Thyroid gland (tissue), 4 donors: ENCODE data around the gene DNER. TPM values are rescaled to one million over a fixed set of nuclear protein-coding genes. Genes with fewer than 3 reads are reported as not detected.

Source experiments
- DNase-seq, 2 donors: peaks; one replicate each; pipeline ENCODE4 v3.0.0-alpha.2; 2019
- H3K27ac ChIP-seq, 3 donors: fragments of 200-600 bp; sonication (generic); 1 replicate in 2 of 3; 2 replicates in 1 of 3; pipeline ENCODE4 v1.5.1; 2016 to 2019; ENCODE audit warnings: mild to moderate bottlenecking in 1 of 3, moderate library complexity in 1 of 3
- H3K27me3 ChIP-seq: fragments of 200-600 bp; sonication (generic); one replicate; pipeline ENCODE4 v1.5.1; 2019
- H3K36me3 ChIP-seq, 2 donors: fragments of 200-600 bp; sonication (generic); one replicate each; pipeline ENCODE4 v1.5.1; 2016 to 2019
- H3K4me1 ChIP-seq, 2 donors: fragments of 200-600 bp; sonication (generic); one replicate each; pipeline ENCODE4 v1.5.1; 2017 to 2019
- H3K4me3 ChIP-seq, 3 donors: fragments of 200-600 bp; sonication (generic); replicated peaks in 1 of 3; 1 replicate in 2 of 3; 2 replicates in 1 of 3; pipeline ENCODE4 v1.5.1; 2016; ENCODE audit warnings: mild to moderate bottlenecking in 1 of 3
- H3K9me3 ChIP-seq: fragments of 200-600 bp; sonication (generic); one replicate; pipeline ENCODE4 v1.5.1; 2017
- POLR2A ChIP-seq, 2 donors: fragments of 450-650 bp; IDR thresholded peaks; one replicate each; pipeline ENCODE4 v1.6.1; 2017; ENCODE audit warnings: antibody characterized with exemption in 2 of 2, mild to moderate bottlenecking in 2 of 2, moderate library complexity in 1 of 2
- WGBS, 2 donors: methylation state at CpG; one replicate each; pipeline ENCODE4 v1.1.5; 2017; 5-methylcytosine and 5-hydroxymethylcytosine counted together
- intact Hi-C: fragments of 100-400 bp; cut with DNase I; formaldehyde crosslinking; loops from one replicate; pipeline ENCODE4 v1.15.1; 2023
- total RNA-seq, 4 donors: library from RNA; depleted of rRNA; stranded (reverse); fragments of >200 nt; gene quantifications; one replicate each; pipeline ENCODE4 v1.2.3, GENCODE V29; 2016
- TF ChIP-seq, protein P1 (sequence below), 6 experiments: fragments of 200-600 bp in 3 of 6; fragments of 450-650 bp in 3 of 6; sonication (generic) in 3 of 6; IDR thresholded peaks; one replicate each; pipeline ENCODE4 v1.5.1; 2016 to 2019; ENCODE audit warnings: antibody characterized with exemption in 6 of 6, mild to moderate bottlenecking in 2 of 6, inconsistent platforms in 1 of 6, moderate library complexity in 1 of 6

The DNER gene
- total RNA-seq, 4 donors from 2014 or later: 0.13 to 0.93 (median 0.42) TPM; not detected in 1

DNA sequence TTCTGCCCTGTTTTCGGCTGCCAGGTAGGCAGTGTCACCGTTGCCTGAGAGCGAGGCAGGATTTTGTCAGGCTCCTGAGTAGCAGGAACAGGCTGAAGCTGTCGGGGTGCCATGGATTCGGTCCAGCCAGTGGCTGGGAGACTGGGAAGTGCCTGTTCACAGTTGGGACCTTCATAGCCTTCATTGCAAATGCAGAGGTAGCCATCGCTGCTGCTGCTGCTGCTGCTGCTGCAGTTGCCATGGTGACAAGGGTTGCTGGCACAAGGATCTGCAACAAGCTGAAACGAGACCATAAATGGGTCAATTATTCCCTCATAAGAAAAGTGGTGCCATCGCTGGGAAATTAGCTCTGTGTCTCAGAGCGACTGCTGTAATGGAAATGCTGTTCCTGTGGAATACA, 122.7 kb downstream of the DNER start:
- TF ChIP-seq, protein P1, sequence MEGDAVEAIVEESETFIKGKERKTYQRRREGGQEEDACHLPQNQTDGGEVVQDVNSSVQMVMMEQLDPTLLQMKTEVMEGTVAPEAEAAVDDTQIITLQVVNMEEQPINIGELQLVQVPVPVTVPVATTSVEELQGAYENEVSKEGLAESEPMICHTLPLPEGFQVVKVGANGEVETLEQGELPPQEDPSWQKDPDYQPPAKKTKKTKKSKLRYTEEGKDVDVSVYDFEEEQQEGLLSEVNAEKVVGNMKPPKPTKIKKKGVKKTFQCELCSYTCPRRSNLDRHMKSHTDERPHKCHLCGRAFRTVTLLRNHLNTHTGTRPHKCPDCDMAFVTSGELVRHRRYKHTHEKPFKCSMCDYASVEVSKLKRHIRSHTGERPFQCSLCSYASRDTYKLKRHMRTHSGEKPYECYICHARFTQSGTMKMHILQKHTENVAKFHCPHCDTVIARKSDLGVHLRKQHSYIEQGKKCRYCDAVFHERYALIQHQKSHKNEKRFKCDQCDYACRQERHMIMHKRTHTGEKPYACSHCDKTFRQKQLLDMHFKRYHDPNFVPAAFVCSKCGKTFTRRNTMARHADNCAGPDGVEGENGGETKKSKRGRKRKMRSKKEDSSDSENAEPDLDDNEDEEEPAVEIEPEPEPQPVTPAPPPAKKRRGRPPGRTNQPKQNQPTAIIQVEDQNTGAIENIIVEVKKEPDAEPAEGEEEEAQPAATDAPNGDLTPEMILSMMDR (IDR thresholded peaks at IDR 0.05): no peak
- TF ChIP-seq POLR2A (IDR thresholded peaks at IDR 0.05): no peak
- no peak overlapping the region for H3K4me3 ChIP-seq
- no peaks in the 10 kb centered on the region for H3K9me3 ChIP-seq
- H3K36me3 ChIP-seq: no peaks in the 10 kb centered on the region
- intact Hi-C loops: no loop called here
- no peaks in the 10 kb centered on the region for H3K27me3 ChIP-seq
- 73 to 81% methylated on average over 9 of the region's 9 CpGs for WGBS, 2 donors
- no peak overlapping the region for H3K27ac ChIP-seq
- no peaks in the 10 kb centered on the region for H3K4me1 ChIP-seq
- DNase-seq: no peak

DNA sequence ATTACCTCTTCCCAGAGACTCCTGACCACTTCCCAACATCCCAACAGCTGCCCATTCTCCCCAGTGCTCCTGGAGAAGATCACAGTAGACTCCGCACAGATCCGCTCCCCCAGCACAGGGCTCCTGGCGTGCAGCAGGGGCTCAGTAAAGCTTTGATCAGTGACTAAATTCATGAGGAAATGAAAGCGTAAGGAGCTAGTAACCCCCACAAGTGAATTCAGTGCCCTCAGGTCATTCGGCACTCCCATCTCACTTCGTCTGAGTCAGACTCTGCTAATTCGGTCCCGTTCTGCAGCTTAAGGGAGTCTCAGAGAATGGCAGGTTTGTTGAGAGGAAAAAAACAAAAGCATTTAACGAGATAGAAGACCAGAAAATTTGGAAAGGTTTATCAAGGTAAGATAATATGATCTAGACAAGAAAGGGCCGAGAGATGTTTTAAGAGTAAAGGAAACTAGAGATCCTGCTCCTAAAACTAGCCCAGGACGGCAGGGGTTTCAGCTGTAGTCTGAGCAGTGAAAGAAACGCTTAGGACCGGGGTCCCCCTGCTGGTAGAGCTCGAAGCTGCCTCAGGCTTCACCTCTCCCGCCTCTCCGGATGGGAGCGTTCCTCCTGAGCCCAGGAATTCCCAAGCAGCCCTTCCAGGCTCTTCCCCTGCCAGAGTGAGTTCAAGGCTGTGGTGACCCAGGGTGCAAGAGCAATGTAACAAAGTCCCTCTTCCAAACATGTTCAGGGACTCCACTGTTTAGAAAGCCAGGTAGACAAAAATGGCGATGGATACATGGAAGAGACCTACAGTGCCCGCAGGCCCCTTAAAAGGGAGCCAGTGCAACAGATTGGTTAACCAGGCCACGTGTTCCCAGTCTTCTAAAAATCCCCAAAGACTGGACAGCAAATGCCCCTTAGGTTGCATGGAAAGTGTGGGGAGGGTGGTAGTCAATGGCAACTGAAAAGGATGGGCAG, 127.3 kb downstream of the DNER start:
- 29 to 30% methylated on average over 19 to 20 of the region's 20 CpGs for WGBS, 2 donors
- Histone ChIP-seq H3K4me3 (no peak overlapping the region), H3K4me1 (no peaks in the 10 kb centered on the region), H3K27me3 (no peaks in the 10 kb centered on the region), H3K9me3 (no peaks in the 10 kb centered on the region), H3K27ac (no peak overlapping the region), H3K36me3 (no peaks in the 10 kb centered on the region)
- TF ChIP-seq, protein P1 (IDR thresholded peaks at IDR 0.05): peak; percentile 63 to 86 (median 78)
- TF ChIP-seq POLR2A (IDR thresholded peaks at IDR 0.05): no peak
- intact Hi-C loops: loop anchor here (5.0 kb wide), 2 partner anchors 155 to 250 kb away; no protein-coding TSS in a partner anchor
- peak; percentile 73 to 78 for DNase-seq

DNA sequence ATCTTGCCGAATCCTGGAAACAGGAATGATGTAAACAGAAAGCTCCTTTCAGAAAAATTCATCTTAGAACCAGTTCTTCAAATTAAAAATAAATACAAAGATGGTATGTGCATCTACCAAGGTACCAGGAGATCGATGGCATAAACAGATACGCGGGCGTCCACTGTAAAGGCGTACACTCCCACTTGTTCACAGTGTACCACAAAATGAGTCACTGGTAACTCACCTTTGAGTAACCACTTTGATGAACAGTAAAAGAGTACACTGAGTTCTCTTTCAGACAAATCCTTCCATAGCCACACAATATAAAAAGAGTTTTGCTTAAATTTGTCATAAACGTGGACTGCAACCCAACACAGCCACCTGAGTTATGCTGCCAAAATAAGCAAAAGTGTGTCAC, 128.3 kb downstream of the DNER start:
- intact Hi-C loops: loop anchor here (5.0 kb wide), 2 partner anchors 154 to 249 kb away; no protein-coding TSS in a partner anchor
- no peak for DNase-seq
- WGBS, 2 donors: 89 to 90% methylated on average over 7 of the region's 7 CpGs
- H3K27me3 ChIP-seq: no peaks in the 10 kb centered on the region
- no peak overlapping the region for H3K27ac ChIP-seq
- no peaks in the 10 kb centered on the region for H3K36me3 ChIP-seq
- no peaks in the 10 kb centered on the region for H3K9me3 ChIP-seq
- no peak overlapping the region for H3K4me3 ChIP-seq
- no peaks in the 10 kb centered on the region for H3K4me1 ChIP-seq
- no peak for TF ChIP-seq POLR2A (IDR thresholded peaks at IDR 0.05)
- TF ChIP-seq, protein P1 (IDR thresholded peaks at IDR 0.05): no peak

DNA sequence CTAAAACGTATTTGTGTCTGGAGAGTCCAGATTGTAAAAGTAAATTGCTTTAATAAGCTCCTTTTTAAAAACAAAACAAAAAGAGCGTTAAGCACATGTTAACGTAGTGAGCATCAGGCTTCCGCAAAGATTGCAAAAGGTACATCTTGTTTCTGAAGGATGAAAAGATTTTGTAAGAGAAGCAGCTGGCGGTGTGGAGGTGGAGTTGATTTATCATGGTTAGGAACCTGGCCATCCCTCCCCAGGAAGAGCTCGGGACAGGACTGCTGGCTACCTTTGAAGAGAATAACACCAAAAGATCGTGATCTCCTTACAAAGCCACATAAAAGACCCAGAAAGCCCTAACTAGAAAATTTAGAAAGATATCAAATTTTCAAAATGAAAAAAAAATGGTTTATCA, 132.2 kb downstream of the DNER start:
- no peak for DNase-seq
- Histone ChIP-seq H3K36me3 (no peaks in the 10 kb centered on the region), H3K27me3 (no peaks in the 10 kb centered on the region), H3K4me3 (no peak overlapping the region), H3K27ac (no peak overlapping the region), H3K4me1 (no peaks in the 10 kb centered on the region), H3K9me3 (no peaks in the 10 kb centered on the region)
- TF ChIP-seq, protein P1 (IDR thresholded peaks at IDR 0.05): no peak
- TF ChIP-seq POLR2A (IDR thresholded peaks at IDR 0.05): no peak
- intact Hi-C loops: no loop called here
- WGBS, 2 donors: 66 to 73% methylated on average over 7 of the region's 7 CpGs
